Measurements from ENCODE around the gene THAP9.
"Not testable (repeated sequence)": the region's sequence is repeated elsewhere in the genome, so short reads cannot be mapped to it uniquely, and the experiment has no call there.

GRCh38 chr4:82913968-82914367 is 13.4 kb downstream of the THAP9 start:
- TF ChIP-seq, protein P1, sequence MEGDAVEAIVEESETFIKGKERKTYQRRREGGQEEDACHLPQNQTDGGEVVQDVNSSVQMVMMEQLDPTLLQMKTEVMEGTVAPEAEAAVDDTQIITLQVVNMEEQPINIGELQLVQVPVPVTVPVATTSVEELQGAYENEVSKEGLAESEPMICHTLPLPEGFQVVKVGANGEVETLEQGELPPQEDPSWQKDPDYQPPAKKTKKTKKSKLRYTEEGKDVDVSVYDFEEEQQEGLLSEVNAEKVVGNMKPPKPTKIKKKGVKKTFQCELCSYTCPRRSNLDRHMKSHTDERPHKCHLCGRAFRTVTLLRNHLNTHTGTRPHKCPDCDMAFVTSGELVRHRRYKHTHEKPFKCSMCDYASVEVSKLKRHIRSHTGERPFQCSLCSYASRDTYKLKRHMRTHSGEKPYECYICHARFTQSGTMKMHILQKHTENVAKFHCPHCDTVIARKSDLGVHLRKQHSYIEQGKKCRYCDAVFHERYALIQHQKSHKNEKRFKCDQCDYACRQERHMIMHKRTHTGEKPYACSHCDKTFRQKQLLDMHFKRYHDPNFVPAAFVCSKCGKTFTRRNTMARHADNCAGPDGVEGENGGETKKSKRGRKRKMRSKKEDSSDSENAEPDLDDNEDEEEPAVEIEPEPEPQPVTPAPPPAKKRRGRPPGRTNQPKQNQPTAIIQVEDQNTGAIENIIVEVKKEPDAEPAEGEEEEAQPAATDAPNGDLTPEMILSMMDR (IDR thresholded peaks at IDR 0.05): not testable (repeated sequence)
- TF ChIP-seq POLR2A (IDR thresholded peaks at IDR 0.05): not testable (repeated sequence)
